Measurements from ENCODE around the gene NR3C1. TPM values are rescaled to one million over a fixed set of nuclear protein-coding genes. Genes with fewer than 3 reads are reported as not detected.

The NR3C1 gene
- total RNA-seq, 1 experiment from 2014 or later = 31.4 TPM

- Histone ChIP-seq H3K14ac (ENCODE audit: insufficient read depth, low read length) (no peak overlapping the region), H3K4ac (ENCODE audit: low read depth, low read length) (no peak overlapping the region), H3K4me2 (ENCODE audit: insufficient read depth, insufficient read length, low read length) (no peak overlapping the region), H2BK120ac (ENCODE audit: low read depth, low read length, poor library complexity, severe bottlenecking) (no peak overlapping the region), H3K23ac (ENCODE audit: insufficient read length, low read depth, low read length) (no peak overlapping the region), H2BK12ac (ENCODE audit: insufficient read length, low read depth, low read length) (no peak overlapping the region), H2BK15ac (ENCODE audit: low read depth, low read length) (no peak overlapping the region), H4K5ac (ENCODE audit: insufficient read length, low read depth, low read length) (no peak overlapping the region), H2AK5ac (ENCODE audit: insufficient read length, low read length) (no peak overlapping the region), H2AFZ (ENCODE audit: low read length) (no peak overlapping the region), H3K79me1 (ENCODE audit: insufficient read depth, low read depth, low read length, poor library complexity, severe bottlenecking) (no peaks in the 10 kb centered on the region), H3K18ac (ENCODE audit: insufficient read length, low read depth, low read length) (no peak overlapping the region), H3K4me1 (ENCODE audit: insufficient read depth, low read length) (no peaks in the 10 kb centered on the region), H3K23me2 (ENCODE audit: insufficient read length, low read depth, low read length, poor library complexity, severe bottlenecking) (no peaks in the 10 kb centered on the region), H3K9me3 (ENCODE audit: control insufficient read depth, low read depth, low read length) (no peaks in the 10 kb centered on the region), H2BK20ac (ENCODE audit: low read depth, low read length, poor library complexity, severe bottlenecking) (no peak overlapping the region), H3K79me2 (ENCODE audit: insufficient read depth, low read length) (no peaks in the 10 kb centered on the region), H4K8ac (replicated peaks; ENCODE audit: insufficient read length, low read depth, low read length) (no peak overlapping the region), H3K27ac (ENCODE audit: insufficient read length, low read depth, low read length) (no peak overlapping the region), H3K27me3 (ENCODE audit: insufficient read depth, low read length) (no peaks in the 10 kb centered on the region), H3K56ac (ENCODE audit: insufficient read length, low read depth, low read length) (no peak overlapping the region), H3T11ph (ENCODE audit: low read length) (no peak overlapping the region), H4K20me1 (ENCODE audit: control insufficient read depth, insufficient read depth, insufficient read length) (no peaks in the 10 kb centered on the region), H2BK5ac (ENCODE audit: insufficient read length, low read length) (no peak overlapping the region), H3K9ac (ENCODE audit: extremely low read depth, insufficient read length, low read length) (no peak overlapping the region), H4K91ac (ENCODE audit: insufficient read length, low read depth, low read length) (no peak overlapping the region)
- no peak for TF ChIP-seq CTCF (conservative IDR thresholded peaks at IDR 0.05)
- no peaks in the 10 kb centered on the region for H3K4me1 Mint-ChIP-seq
- no peaks in the 10 kb centered on the region for H3K9me3 Mint-ChIP-seq
- no peaks in the 10 kb centered on the region for H3K27me3 Mint-ChIP-seq (ENCODE audit: low read depth)
- H3K4me3 Mint-ChIP-seq = no peak overlapping the region
- no CpG with 5 or more reads among the region's 1 CpG for WGBS (ENCODE audit: extremely low coverage, insufficient read length, low lambda C conversion rate)
- no peak overlapping the region for H3K27ac Mint-ChIP-seq
- no peak for DNase-seq
- H3K36me3 Mint-ChIP-seq (ENCODE audit: insufficient read depth in 1 of 3, low read depth in 3 of 3) = no peaks in the 10 kb centered on the region
These were observed 24.7 kb upstream of the NR3C1 start for GRCh38 chr5:143428155-143428554.

Data from H9 (cell line).